Sigmoid colon (tissue), 4 donors: Measurements from ENCODE around the gene ZMIZ1.

Experiments
- CTCF ChIP-seq, 4 experiments: fragments of 450-650 bp in 3 of 4; fragments of 200-600 bp in 1 of 4; IDR thresholded peaks; one replicate each; pipeline ENCODE4 v1.5.1; 2016 to 2019; ENCODE audit warnings: antibody characterized with exemption in 4 of 4, mild to moderate bottlenecking in 3 of 4, moderate library complexity in 2 of 4
- EP300 ChIP-seq, 4 donors: sonication (generic); formaldehyde crosslinking; IDR thresholded peaks; one replicate each; pipeline ENCODE4 v1.6.1; 2017; ENCODE audit warnings: antibody characterized with exemption in 4 of 4
- POLR2A ChIP-seq, 2 donors: fragments of 450-650 bp; IDR thresholded peaks; one replicate each; pipeline ENCODE4 v1.6.1; 2016; ENCODE audit warnings: antibody characterized with exemption in 2 of 2, mild to moderate bottlenecking in 2 of 2, moderate library complexity in 2 of 2
- POLR2AphosphoS5 ChIP-seq, 4 donors: sonication (generic); formaldehyde crosslinking; IDR thresholded peaks; one replicate each; pipeline ENCODE4 v1.6.1; 2017; ENCODE audit warnings: antibody characterized with exemption in 4 of 4

DNA sequence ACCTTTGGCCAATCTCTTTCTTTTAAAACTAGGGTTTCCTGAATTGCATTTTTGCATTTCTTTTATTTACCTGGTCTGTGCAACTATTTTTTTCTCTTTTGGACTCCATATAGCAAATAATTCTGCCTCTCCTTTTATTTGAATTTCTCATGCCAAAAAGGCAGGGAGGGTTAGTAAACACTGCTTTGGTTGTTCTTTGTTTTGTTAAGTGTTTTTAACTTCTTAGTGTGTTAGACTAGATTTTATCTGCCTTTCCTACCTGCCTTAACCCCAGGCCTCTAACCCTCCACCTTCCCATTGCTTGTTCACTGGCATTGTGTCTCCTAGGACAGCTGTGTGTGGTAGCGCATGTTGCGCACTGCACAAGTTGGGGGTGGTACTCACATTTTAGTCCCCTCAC is 18.1 kb downstream of the ZMIZ1 start:
- TF ChIP-seq CTCF (IDR thresholded peaks at IDR 0.05) (no peak), EP300 (IDR thresholded peaks at IDR 0.05) (no peak), POLR2A (IDR thresholded peaks at IDR 0.05) (no peak), POLR2AphosphoS5 (IDR thresholded peaks at IDR 0.05) (no peak)
